Adrenal gland (tissue), 5 donors: ENCODE measurements around the gene MUC2.

Source experiments
- POLR2A ChIP-seq, 2 donors: fragments of 450-650 bp; IDR thresholded peaks; one replicate each; pipeline ENCODE4 v1.6.1; 2017; ENCODE audit warnings: antibody characterized with exemption in 2 of 2, mild to moderate bottlenecking in 2 of 2, moderate library complexity in 1 of 2
- TF ChIP-seq, protein P1 (sequence below), 6 experiments: fragments of 450-650 bp in 4 of 6; fragments of 200-600 bp in 2 of 6; sonication (generic) in 1 of 6; IDR thresholded peaks; 1 replicate in 5 of 6; 2 replicates in 1 of 6; pipeline versions ENCODE4 v1.5.1 to v1.8.0; 2016 to 2021; ENCODE audit warnings: antibody characterized with exemption in 6 of 6, mild to moderate bottlenecking in 2 of 6, moderate library complexity in 1 of 6
- donor health status: DM: no; HTN: no; CAD: no.

DNA sequence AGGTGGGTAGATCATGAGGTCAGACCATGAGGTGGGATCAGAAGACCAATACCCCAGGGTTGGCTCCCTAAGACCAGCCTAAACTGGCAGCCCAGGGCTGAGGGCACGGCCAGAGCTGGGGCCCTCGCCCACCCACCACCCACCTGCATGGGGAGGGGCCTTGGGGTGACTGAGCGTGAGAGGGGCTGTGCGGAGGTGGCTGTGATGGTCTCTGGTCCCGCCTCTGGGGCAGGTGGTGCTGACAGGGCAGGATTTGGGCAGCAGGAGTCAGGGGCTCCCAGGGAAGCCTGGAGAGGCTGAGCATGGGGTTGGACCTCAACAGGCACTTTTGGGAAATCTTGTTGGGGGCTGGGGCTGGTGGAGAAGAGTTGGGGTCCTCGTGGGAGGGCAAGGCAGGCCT is 43.3 kb downstream of the MUC2 start:
- TF ChIP-seq, protein P1, sequence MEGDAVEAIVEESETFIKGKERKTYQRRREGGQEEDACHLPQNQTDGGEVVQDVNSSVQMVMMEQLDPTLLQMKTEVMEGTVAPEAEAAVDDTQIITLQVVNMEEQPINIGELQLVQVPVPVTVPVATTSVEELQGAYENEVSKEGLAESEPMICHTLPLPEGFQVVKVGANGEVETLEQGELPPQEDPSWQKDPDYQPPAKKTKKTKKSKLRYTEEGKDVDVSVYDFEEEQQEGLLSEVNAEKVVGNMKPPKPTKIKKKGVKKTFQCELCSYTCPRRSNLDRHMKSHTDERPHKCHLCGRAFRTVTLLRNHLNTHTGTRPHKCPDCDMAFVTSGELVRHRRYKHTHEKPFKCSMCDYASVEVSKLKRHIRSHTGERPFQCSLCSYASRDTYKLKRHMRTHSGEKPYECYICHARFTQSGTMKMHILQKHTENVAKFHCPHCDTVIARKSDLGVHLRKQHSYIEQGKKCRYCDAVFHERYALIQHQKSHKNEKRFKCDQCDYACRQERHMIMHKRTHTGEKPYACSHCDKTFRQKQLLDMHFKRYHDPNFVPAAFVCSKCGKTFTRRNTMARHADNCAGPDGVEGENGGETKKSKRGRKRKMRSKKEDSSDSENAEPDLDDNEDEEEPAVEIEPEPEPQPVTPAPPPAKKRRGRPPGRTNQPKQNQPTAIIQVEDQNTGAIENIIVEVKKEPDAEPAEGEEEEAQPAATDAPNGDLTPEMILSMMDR (IDR thresholded peaks at IDR 0.05), result no peak
- TF ChIP-seq POLR2A (IDR thresholded peaks at IDR 0.05), result no peak
